ENCODE data around the gene ZNF318.
"Not testable (repeated sequence)": the region's sequence is repeated elsewhere in the genome, so short reads cannot be mapped to it uniquely, and the experiment has no call there.

ZNF318 gene

GRCh38 chr6:43335469-43335868 is 34.0 kb downstream of the ZNF318 start:
- DNase-seq = no peak

GRCh38 chr6:43334466-43335095 is 34.9 kb downstream of the ZNF318 start:
- DNase-seq = no peak

- DNase-seq = no peak
Observed at GRCh38 chr6:43331891-43332290, 37.6 kb downstream of the ZNF318 start.

- DNase-seq = no peak
Observed at GRCh38 chr6:43331470-43331869, 38.0 kb downstream of the ZNF318 start.

GRCh38 chr6:43328528-43328927 is 40.9 kb downstream of the ZNF318 start:
- no peak for DNase-seq

- DNase-seq = no peak
Observed at GRCh38 chr6:43325876-43326275, 43.6 kb downstream of the ZNF318 start.

GRCh38 chr6:43318011-43318410 is 51.4 kb downstream of the ZNF318 start:
- no peak for DNase-seq

- DNase-seq = no peak
Observed at GRCh38 chr6:43313813-43314212, 55.6 kb downstream of the ZNF318 start.

GRCh38 chr6:43311666-43312065 is 57.8 kb downstream of the ZNF318 start:
- no peak for DNase-seq

- no peak for DNase-seq
Observed at GRCh38 chr6:43310624-43311023, 58.8 kb downstream of the ZNF318 start.

- no peak for DNase-seq
Observed at GRCh38 chr6:43310134-43310533, 59.3 kb downstream of the ZNF318 start.

GRCh38 chr6:43308990-43309477 is 60.4 kb downstream of the ZNF318 start:
- DNase-seq = no peak

- DNase-seq = peak; percentile 50
Observed at GRCh38 chr6:43308101-43308989, 61.1 kb downstream of the ZNF318 start, which contains the start of gene CRIP3. CRIP3 (minus strand) TSS chr6:43308826; CDS start chr6:43308792, 34 bp downstream.

- no peak for DNase-seq
Observed at GRCh38 chr6:43307451-43308100, 61.9 kb downstream of the ZNF318 start.

- no peak for DNase-seq
Observed at GRCh38 chr6:43306086-43306485, 63.4 kb downstream of the ZNF318 start.

GRCh38 chr6:43304882-43305281 is 64.6 kb downstream of the ZNF318 start:
- no peak for DNase-seq

- DNase-seq = no peak
Observed at GRCh38 chr6:43304361-43304760, 65.1 kb downstream of the ZNF318 start.

- no peak for DNase-seq
Observed at GRCh38 chr6:43303751-43304331, 65.6 kb downstream of the ZNF318 start.

GRCh38 chr6:43303006-43303405 is 66.4 kb downstream of the ZNF318 start:
- DNase-seq = not testable (repeated sequence)

- no peak for DNase-seq
Observed at GRCh38 chr6:43302126-43302525, 67.3 kb downstream of the ZNF318 start.

GRCh38 chr6:43301081-43301870 is 68.2 kb downstream of the ZNF318 start:
- DNase-seq = no peak

Data from right hindlimb (tissue), 1 donor.